ENCODE measurements around the gene ZBED2.
"Not testable (repeated sequence)": the region's sequence is repeated elsewhere in the genome, so short reads cannot be mapped to it uniquely, and the experiment has no call there.

The ZBED2 gene

GRCh38 chr3:111570404-111571030, 24.6 kb downstream of the ZBED2 start:
- no peak overlapping the region for H3K4me3 ChIP-seq (replicated peaks; ENCODE audit: insufficient read depth, low read length)
- H3K27ac ChIP-seq (replicated peaks), result no peak overlapping the region
- no peak for DNase-seq (ENCODE audit: low read depth in 1 of 2, low spot score in 1 of 2)
- no peaks in the 10 kb centered on the region for H3K27me3 ChIP-seq (ENCODE audit: insufficient read depth, poor library complexity, severe bottlenecking)
- no peak for TF ChIP-seq SPI1 (IDR thresholded peaks at IDR 0.05; ENCODE audit: borderline replicate concordance, low read depth)
- TF ChIP-seq GABPA (IDR thresholded peaks at IDR 0.05; ENCODE audit: low read depth), result no peak
- TF ChIP-seq POLR2AphosphoS5 (IDR thresholded peaks at IDR 0.05; ENCODE audit: low read depth), result no peak

- H3K27ac ChIP-seq (replicated peaks), result no peak overlapping the region
- no peaks in the 10 kb centered on the region for H3K27me3 ChIP-seq (ENCODE audit: insufficient read depth, poor library complexity, severe bottlenecking)
- no peak for TF ChIP-seq GABPA (IDR thresholded peaks at IDR 0.05; ENCODE audit: low read depth)
- TF ChIP-seq SPI1 (IDR thresholded peaks at IDR 0.05; ENCODE audit: borderline replicate concordance, low read depth), result no peak
- no peak for TF ChIP-seq POLR2AphosphoS5 (IDR thresholded peaks at IDR 0.05; ENCODE audit: low read depth)
- no peak for TF ChIP-seq CTCF (IDR thresholded peaks at IDR 0.05; ENCODE audit: insufficient read depth, low read length)
- TF ChIP-seq REST (IDR thresholded peaks at IDR 0.05; ENCODE audit: insufficient replicate concordance, low read depth), result no peak
These were observed 26.2 kb downstream of the ZBED2 start for GRCh38 chr3:111568911-111569310.

GRCh38 chr3:111568355-111568754, 26.8 kb downstream of the ZBED2 start:
- DNase-seq (ENCODE audit: low read depth in 1 of 2, low spot score in 1 of 2), result no peak
- H3K4me3 ChIP-seq (replicated peaks; ENCODE audit: insufficient read depth, low read length), result no peak overlapping the region
- TF ChIP-seq SPI1 (IDR thresholded peaks at IDR 0.05; ENCODE audit: borderline replicate concordance, low read depth) (no peak), REST (IDR thresholded peaks at IDR 0.05; ENCODE audit: insufficient replicate concordance, low read depth) (no peak)

More at GRCh38 chr3:111568911-111569310, 26.2 kb downstream of the ZBED2 start:
- H3K4me3 ChIP-seq (replicated peaks; ENCODE audit: insufficient read depth, low read length), result no peak overlapping the region
- no peak for DNase-seq (ENCODE audit: low read depth in 1 of 2, low spot score in 1 of 2)

GRCh38 chr3:111566844-111567243, 28.3 kb downstream of the ZBED2 start:
- no peak for TF ChIP-seq CTCF (IDR thresholded peaks at IDR 0.05; ENCODE audit: insufficient read depth, low read length)
- no peak for TF ChIP-seq SPI1 (IDR thresholded peaks at IDR 0.05; ENCODE audit: borderline replicate concordance, low read depth)
- no peak for TF ChIP-seq POLR2AphosphoS5 (IDR thresholded peaks at IDR 0.05; ENCODE audit: low read depth)
- no peak for TF ChIP-seq GABPA (IDR thresholded peaks at IDR 0.05; ENCODE audit: low read depth)
- TF ChIP-seq REST (IDR thresholded peaks at IDR 0.05; ENCODE audit: insufficient replicate concordance, low read depth), result no peak
- H3K4me3 ChIP-seq (replicated peaks; ENCODE audit: insufficient read depth, low read length), result no peak overlapping the region
- no peak for DNase-seq (ENCODE audit: low read depth in 1 of 2, low spot score in 1 of 2)
- H3K27ac ChIP-seq (replicated peaks), result no peak overlapping the region
- no peaks in the 10 kb centered on the region for H3K27me3 ChIP-seq (ENCODE audit: insufficient read depth, poor library complexity, severe bottlenecking)

More at GRCh38 chr3:111568355-111568754, 26.8 kb downstream of the ZBED2 start:
- H3K27me3 ChIP-seq (ENCODE audit: insufficient read depth, poor library complexity, severe bottlenecking), result no peaks in the 10 kb centered on the region
- no peak overlapping the region for H3K27ac ChIP-seq (replicated peaks)

- DNase-seq (ENCODE audit: low read depth in 1 of 2, low spot score in 1 of 2); H3K4me3 ChIP-seq (replicated peaks; ENCODE audit: insufficient read depth, low read length); H3K27me3 ChIP-seq (ENCODE audit: insufficient read depth, poor library complexity, severe bottlenecking); H3K27ac ChIP-seq (replicated peaks): not testable (repeated sequence)
These were observed 33.2 kb downstream of the ZBED2 start for GRCh38 chr3:111561902-111562301.

Measured in HL-60 (cell line).